GM12891 (cell line): Measurements from ENCODE around the gene RASGEF1C.

Experiments used
- POLR2A ChIP-seq: IDR thresholded peaks from 2 replicates; pipeline ENCODE4 v1.6.1; 2011; ENCODE audit warnings: low read depth, low read length, control low read depth
- TAF1 ChIP-seq: IDR thresholded peaks from 2 replicates; pipeline ENCODE4 v1.6.1; 2011; ENCODE audit warnings: low read depth, low read length, control low read depth

- TF ChIP-seq POLR2A (no peak), TAF1 (no peak)
Observed at GRCh38 chr5:180159756-180160155, 49.3 kb downstream of the RASGEF1C start.
